H1 (cell line): ENCODE data around the gene MRTFA. TPM values are rescaled to one million over a fixed set of nuclear protein-coding genes. Genes with fewer than 3 reads are reported as not detected.

Experiments used
- CTCF ChIA-PET: fragments of 300-600 bp; sonication (Branson Sonifier 250); formaldehyde crosslinking; loops from one replicate; lab custom pipeline; 2021; ENCODE audit not compliant: partially characterized antibody; lab: Charles Lee
- POLR2A ChIA-PET: fragments of 300-600 bp; sonication (Branson Sonifier 250); formaldehyde crosslinking; loops from one replicate; lab custom pipeline; 2021; ENCODE audit warnings: inconsistent platforms; ENCODE audit not compliant: partially characterized antibody; lab: Charles Lee
- DNase-seq, 2 experiments: peaks; one replicate each; pipeline versions ENCODE4 v3.0.0 to v3.0.0-alpha.2; 2010 to 2022; ENCODE audit warnings: low spot score in 2 of 2, low read depth in 1 of 2, mixed read lengths in 1 of 2
- FAIRE-seq: peaks from 2 replicates; lab custom pipeline; 2011; peaks lifted over from hg19 to GRCh38; lab: Jason Lieb, UNC
- H2AFZ ChIP-seq: 2 replicates; pipeline ENCODE4 v1.8.1; 2012; ENCODE audit warnings: low read length, inconsistent platforms
- H2AK5ac ChIP-seq: 2 replicates; pipeline ENCODE4 v1.6.1; 2013; ENCODE audit warnings: low read depth, low read length
- H2BK120ac ChIP-seq: replicated peaks from 2 replicates; pipeline ENCODE3; 2013; ENCODE audit warnings: low read depth, low read length, inconsistent platforms
- H2BK12ac ChIP-seq: 2 replicates; pipeline ENCODE4 v1.6.1; 2013; ENCODE audit warnings: low read depth, low read length
- H2BK15ac ChIP-seq: 2 replicates; pipeline ENCODE4 v1.6.1; 2013; ENCODE audit warnings: low read length
- H2BK20ac ChIP-seq: 2 replicates; pipeline ENCODE4 v1.6.1; 2013; ENCODE audit warnings: low read length
- H2BK5ac ChIP-seq: 2 replicates; pipeline ENCODE4 v1.6.1; 2013; ENCODE audit warnings: low read depth, low read length
- H3K14ac ChIP-seq: 2 replicates; pipeline ENCODE4 v1.6.1; 2013; ENCODE audit warnings: inconsistent platforms; ENCODE audit not compliant: insufficient read length
- H3K18ac ChIP-seq: 2 replicates; pipeline ENCODE4 v1.6.1; 2013; ENCODE audit warnings: low read length; ENCODE audit errors: extremely low read depth
- H3K23ac ChIP-seq: 2 replicates; pipeline ENCODE4 v1.6.1; 2013; ENCODE audit warnings: inconsistent platforms; ENCODE audit not compliant: insufficient read length
- H3K23me2 ChIP-seq: 2 replicates; pipeline ENCODE4 v1.6.1; 2013; ENCODE audit warnings: low read depth, low read length
- H3K27ac ChIP-seq: 2 replicates; pipeline ENCODE4 v1.6.1; 2011; ENCODE audit warnings: low read depth, low read length, inconsistent platforms
- H3K27me3 ChIP-seq, 4 experiments: replicated peaks in 1 of 4; 1 replicate in 1 of 4; 2 replicates in 3 of 4; pipeline versions ENCODE4 v1.6.1 to v1.8.1; 2011 to 2013; ENCODE audit warnings: low read length in 3 of 4, mild to moderate bottlenecking in 3 of 4, inconsistent platforms in 2 of 4, mixed read lengths in 2 of 4, moderate library complexity in 1 of 4; ENCODE audit not compliant: control insufficient read depth in 3 of 4, insufficient read depth in 3 of 4; ENCODE audit errors: extremely low read depth in 1 of 4
- H3K36me3 ChIP-seq, 4 experiments: 2 replicates each; pipeline versions ENCODE4 v1.6.1 to v1.8.1; 2011 to 2013; ENCODE audit warnings: mild to moderate bottlenecking in 4 of 4, low read length in 3 of 4, moderate library complexity in 2 of 4, control low read depth in 1 of 4, inconsistent platforms in 1 of 4; ENCODE audit not compliant: insufficient read depth in 4 of 4, control insufficient read depth in 2 of 4
- H3K4ac ChIP-seq: replicated peaks from 2 replicates; pipeline ENCODE3; 2013; ENCODE audit warnings: low read length, low read depth, mixed read lengths, inconsistent platforms; ENCODE audit not compliant: insufficient read length
- H3K4me1 ChIP-seq, 4 experiments: replicated peaks in 1 of 4; 1 replicate in 1 of 4; 2 replicates in 3 of 4; pipeline versions ENCODE4 v1.6.1 to v1.8.1; 2011 to 2013; ENCODE audit warnings: low read length in 3 of 4, inconsistent platforms in 2 of 4, mixed read lengths in 1 of 4; ENCODE audit not compliant: insufficient read depth in 4 of 4, control insufficient read depth in 3 of 4
- H3K4me2 ChIP-seq, 2 experiments: 2 replicates each; pipeline versions ENCODE4 v1.6.1 to v1.8.1; 2011 to 2013; ENCODE audit warnings: low read depth in 2 of 2, low read length in 2 of 2, control low read depth in 1 of 2, inconsistent platforms in 1 of 2, mild to moderate bottlenecking in 1 of 2; ENCODE audit not compliant: insufficient read depth in 1 of 2
- H3K4me3 ChIP-seq, 4 experiments: fragments of 200-600, 300-600 bp in 1 of 4; sonication (generic), shearing (Covaris generic), sonication (Bioruptor Twin) in 1 of 4; 2 replicates each; pipeline versions ENCODE4 v1.5.1 to v1.8.1; 2011 to 2016; ENCODE audit warnings: low read length in 4 of 4, low read depth in 3 of 4, control low read depth in 2 of 4, inconsistent platforms in 2 of 4, mild to moderate bottlenecking in 2 of 4, mixed read lengths in 1 of 4, moderate library complexity in 1 of 4; ENCODE audit not compliant: insufficient read depth in 2 of 4; ENCODE audit errors: extremely low read depth in 1 of 4
- H3K56ac ChIP-seq: replicated peaks from 2 replicates; pipeline ENCODE3; 2013; ENCODE audit warnings: low read depth, mild to moderate bottlenecking, mixed read lengths, low read length, inconsistent platforms; ENCODE audit not compliant: insufficient read length
- H3K79me1 ChIP-seq: 2 replicates; pipeline ENCODE4 v1.6.1; 2013; ENCODE audit warnings: low read depth, low read length, control low read depth
- H3K79me2 ChIP-seq, 2 experiments: 2 replicates each; pipeline versions ENCODE4 v1.6.1 to v1.8.1; 2012 to 2013; ENCODE audit warnings: low read length in 2 of 2, mild to moderate bottlenecking in 2 of 2, inconsistent platforms in 1 of 2; ENCODE audit not compliant: insufficient read depth in 2 of 2, control insufficient read depth in 1 of 2
- H3K9ac ChIP-seq, 4 experiments: replicated peaks in 1 of 4; 1 replicate in 1 of 4; 2 replicates in 3 of 4; pipeline versions ENCODE4 v1.6.1 to v1.8.1; 2011 to 2013; ENCODE audit warnings: low read depth in 3 of 4, low read length in 3 of 4, control low read depth in 2 of 4, mild to moderate bottlenecking in 2 of 4, moderate library complexity in 2 of 4, inconsistent platforms in 1 of 4; ENCODE audit errors: extremely low read depth in 1 of 4
- H3K9me3 ChIP-seq, 2 experiments: 2 replicates each; pipeline versions ENCODE4 v1.6.1 to v1.8.1; 2012 to 2013; ENCODE audit warnings: mild to moderate bottlenecking in 2 of 2, moderate library complexity in 2 of 2, control low read depth in 1 of 2, inconsistent platforms in 1 of 2, low read depth in 1 of 2, low read length in 1 of 2, mixed read lengths in 1 of 2; ENCODE audit not compliant: insufficient read depth in 2 of 2
- H4K20me1 ChIP-seq, 2 experiments: replicated peaks in 1 of 2; 2 replicates each; pipeline versions ENCODE3 to v1.8.1; 2011 to 2013; ENCODE audit warnings: inconsistent platforms in 2 of 2, low read length in 2 of 2, mild to moderate bottlenecking in 1 of 2; ENCODE audit not compliant: insufficient read depth in 2 of 2, control insufficient read depth in 1 of 2
- H4K5ac ChIP-seq: 2 replicates; pipeline ENCODE4 v1.6.1; 2013; ENCODE audit warnings: low read length, low read depth, mixed read lengths, inconsistent platforms; ENCODE audit not compliant: insufficient read length
- H4K8ac ChIP-seq: 2 replicates; pipeline ENCODE4 v1.8.0; 2013; ENCODE audit warnings: mild to moderate bottlenecking, moderate library complexity, low read length, inconsistent platforms; ENCODE audit not compliant: insufficient read depth; ENCODE audit errors: extremely low read depth
- H4K91ac ChIP-seq: replicated peaks from 2 replicates; pipeline ENCODE3; 2013; ENCODE audit warnings: low read length, mixed read lengths, inconsistent platforms; ENCODE audit not compliant: insufficient read length
- CEBPB ChIP-seq: IDR thresholded peaks from 2 replicates; pipeline ENCODE4 v1.6.1; 2012; ENCODE audit warnings: low read depth, low read length
- CHD1 ChIP-seq: IDR thresholded peaks from 2 replicates; pipeline ENCODE4 v1.6.1; 2012; ENCODE audit warnings: low read depth, low read length, improper control_type of control experiment
- HDAC6 ChIP-seq: IDR thresholded peaks from one replicate; pipeline ENCODE4 v1.7.1; 2012; ENCODE audit warnings: low read depth, mild to moderate bottlenecking, inconsistent platforms, low read length, moderate library complexity
- POU5F1 ChIP-seq: IDR thresholded peaks from 2 replicates; pipeline ENCODE4 v1.6.1; 2011; ENCODE audit warnings: low read depth, mild to moderate bottlenecking, low read length, moderate library complexity
- RFX5 ChIP-seq: IDR thresholded peaks from 2 replicates; pipeline ENCODE4 v1.6.1; 2011; ENCODE audit warnings: low read depth, low read length, improper control_type of control experiment, borderline replicate concordance
- RXRA ChIP-seq: IDR thresholded peaks from 2 replicates; pipeline ENCODE4 v1.6.1; 2011; ENCODE audit warnings: low read depth, mild to moderate bottlenecking, low read length, moderate library complexity; ENCODE audit not compliant: insufficient read depth
- SAP30 ChIP-seq: fragments of 300-600 bp; sonication (generic); IDR thresholded peaks from 2 replicates; pipeline ENCODE4 v1.7.1; 2012; ENCODE audit warnings: low read length, moderate library complexity, mild to moderate bottlenecking, inconsistent platforms; ENCODE audit not compliant: insufficient read depth, insufficient replicate concordance
- SIN3A ChIP-seq, 2 experiments: IDR thresholded peaks in 1 of 2; conservative IDR thresholded peaks in 1 of 2; 2 replicates each; pipeline ENCODE4 v1.6.1; 2011 to 2012; ENCODE audit warnings: low read length in 2 of 2, improper control_type of control experiment in 1 of 2, low read depth in 1 of 2, mild to moderate bottlenecking in 1 of 2
- TAF1 ChIP-seq: IDR thresholded peaks from 2 replicates; pipeline ENCODE4 v1.6.1; 2011; ENCODE audit warnings: mild to moderate bottlenecking, low read depth, low read length
- TEAD4 ChIP-seq: IDR thresholded peaks from 2 replicates; pipeline ENCODE4 v1.6.1; 2012; ENCODE audit warnings: low read depth, low read length, inconsistent platforms, mixed read lengths
- WGBS, 2 experiments: shearing (Covaris generic) in 1 of 2; methylation state at CpG; one replicate each; pipeline versions ENCODE4 v1.1.6 to v1.1.7; 2013 to 2015; ENCODE audit warnings: low lambda C conversion rate in 2 of 2, mixed read lengths in 2 of 2, inconsistent platforms in 1 of 2, low coverage in 1 of 2, missing lambda C conversion rate in 1 of 2; ENCODE audit not compliant: insufficient replicate concordance in 2 of 2, insufficient coverage in 1 of 2, insufficient read length in 1 of 2; ENCODE audit errors: extremely low coverage in 1 of 2, missing lambda C conversion rate in 1 of 2; 5-methylcytosine and 5-hydroxymethylcytosine counted together
- polyA plus RNA-seq, 7 experiments: library from polyadenylated mRNA; depleted of rRNA in 3 of 7; stranded (reverse) in 5 of 7; unstranded in 2 of 7; fragments of >200 nt in 5 of 7; fragments of 200-250 nt in 2 of 7; gene quantifications; 1 replicate in 5 of 7; 2 replicates in 1 of 7; 4 replicates in 1 of 7; pipeline versions ENCODE4 v1.2.1 to v1.2.3, GENCODE V29; 2011 to 2013; ENCODE audit warnings: missing spikeins in 2 of 7, mixed read lengths in 2 of 7
- total RNA-seq: library from RNA; stranded (reverse); fragmentation: NEBNext Ultra II Directional; extraction: Animal tissue kit (Norgen Biotek cat#: 25700); gene quantifications from 2 replicates; pipeline ENCODE4 v1.2.1, GENCODE V29; 2021
- TF ChIP-seq, protein P1 (sequence below), 3 experiments: IDR thresholded peaks; 1 replicate in 2 of 3; 2 replicates in 1 of 3; pipeline versions ENCODE4 v1.5.1 to v1.6.1; 2011; ENCODE audit warnings: low read length in 3 of 3, mild to moderate bottlenecking in 3 of 3, inconsistent platforms in 2 of 3, low read depth in 1 of 3, moderate library complexity in 1 of 3; ENCODE audit not compliant: insufficient read depth in 1 of 3; ENCODE audit errors: control extremely low read depth in 1 of 3

The MRTFA gene
- total and polyA plus RNA-seq, 2 of the 8 experiments (the other 6 are each of a cell fraction or from before 2014, with no cell fraction given) = 5.4 to 37.9 TPM

DNA sequence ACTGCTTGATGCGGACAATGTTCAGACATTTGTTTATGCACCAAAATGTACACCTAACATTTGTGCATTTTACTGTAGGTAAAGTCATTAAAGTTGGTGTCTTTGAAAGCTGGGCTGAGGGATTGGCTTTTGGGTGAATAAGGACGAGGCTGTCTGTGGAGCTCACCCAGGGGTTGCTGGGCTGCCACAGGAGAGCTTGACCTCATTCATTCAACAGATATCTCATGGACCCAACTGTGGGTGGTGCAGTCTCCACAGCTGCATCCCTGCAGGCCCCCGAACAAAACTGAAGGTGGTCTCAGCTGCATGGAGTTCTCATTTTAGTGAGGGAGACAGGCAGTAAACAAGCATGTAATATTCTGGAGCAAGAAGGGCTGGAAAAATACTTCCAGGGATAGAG, 233.4 kb downstream of the MRTFA start:
- Histone ChIP-seq H2BK120ac (no peak overlapping the region), H2BK12ac (no peak overlapping the region), H2BK20ac (no peak overlapping the region), H3K4me2 (no peak overlapping the region), H3K4me1 (no peaks in the 10 kb centered on the region), H3K79me2 (no peaks in the 10 kb centered on the region), H2AK5ac (no peak overlapping the region), H3K18ac (no peak overlapping the region), H3K4ac (no peak overlapping the region), H3K9me3 (no peaks in the 10 kb centered on the region), H2BK5ac (no peak overlapping the region), H2BK15ac (no peak overlapping the region), H3K4me3 (no peak overlapping the region), H3K36me3 (peaks cover 2 to 35% (median 14%) of the 10 kb centered on the region in 4 experiments; a peak in 7 of 8 replicates), H3K79me1 (no peaks in the 10 kb centered on the region), H3K27ac (no peak overlapping the region), H3K27me3 (no peaks in the 10 kb centered on the region), H2AFZ (no peak overlapping the region), H3K9ac (no peak overlapping the region), H4K8ac (no peak overlapping the region), H4K5ac (no peak overlapping the region), H4K91ac (no peak overlapping the region), H3K14ac (no peak overlapping the region), H3K23ac (no peak overlapping the region), H4K20me1 (no peaks in the 10 kb centered on the region), H3K23me2 (no peaks in the 10 kb centered on the region), H3K56ac (no peak overlapping the region)
- WGBS, 2 experiments = 82% methylated on average over 3 of the region's 3 CpGs; no CpG with 5 or more reads in 1 of the 2 experiments
- DNase-seq (no peak), FAIRE-seq (no peak)
- ChIA-PET POLR2A (interaction anchor here (0.8 to 1.3 kb wide), 2 partner anchors 12 to 16 kb away, joined by 3 read pairs; no protein-coding TSS in a partner anchor), CTCF (no interaction called here)
- TF ChIP-seq CHD1 (no peak), RXRA (no peak), POU5F1 (no peak), CEBPB (no peak), RFX5 (no peak), HDAC6 (no peak), TEAD4 (no peak), TAF1 (no peak), SAP30 (no peak), SIN3A (conservative IDR thresholded peaks at IDR 0.05 in 1 of 2, IDR thresholded peaks at IDR 0.05 in 1 of 2; ENCODE audit: low read depth in 1 of 2, low read length in 2 of 2) (no peak)
- TF ChIP-seq, protein P1, sequence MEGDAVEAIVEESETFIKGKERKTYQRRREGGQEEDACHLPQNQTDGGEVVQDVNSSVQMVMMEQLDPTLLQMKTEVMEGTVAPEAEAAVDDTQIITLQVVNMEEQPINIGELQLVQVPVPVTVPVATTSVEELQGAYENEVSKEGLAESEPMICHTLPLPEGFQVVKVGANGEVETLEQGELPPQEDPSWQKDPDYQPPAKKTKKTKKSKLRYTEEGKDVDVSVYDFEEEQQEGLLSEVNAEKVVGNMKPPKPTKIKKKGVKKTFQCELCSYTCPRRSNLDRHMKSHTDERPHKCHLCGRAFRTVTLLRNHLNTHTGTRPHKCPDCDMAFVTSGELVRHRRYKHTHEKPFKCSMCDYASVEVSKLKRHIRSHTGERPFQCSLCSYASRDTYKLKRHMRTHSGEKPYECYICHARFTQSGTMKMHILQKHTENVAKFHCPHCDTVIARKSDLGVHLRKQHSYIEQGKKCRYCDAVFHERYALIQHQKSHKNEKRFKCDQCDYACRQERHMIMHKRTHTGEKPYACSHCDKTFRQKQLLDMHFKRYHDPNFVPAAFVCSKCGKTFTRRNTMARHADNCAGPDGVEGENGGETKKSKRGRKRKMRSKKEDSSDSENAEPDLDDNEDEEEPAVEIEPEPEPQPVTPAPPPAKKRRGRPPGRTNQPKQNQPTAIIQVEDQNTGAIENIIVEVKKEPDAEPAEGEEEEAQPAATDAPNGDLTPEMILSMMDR (IDR thresholded peaks at IDR 0.05; ENCODE audit: control extremely low read depth in 1 of 3, insufficient read depth in 1 of 3, low read depth in 1 of 3, low read length in 3 of 3) = no peak
